Left lobe of liver (tissue), 2 donors: ENCODE measurements around the gene YWHAG. TPM values are rescaled to one million over a fixed set of nuclear protein-coding genes. Genes with fewer than 3 reads are reported as not detected.
"Not testable (repeated sequence)": the region's sequence is repeated elsewhere in the genome, so short reads cannot be mapped to it uniquely, and the experiment has no call there.

Experiments
- ATAC-seq: fragments of 200-7000 bp; cut with Tn5 transposase; one replicate; pipeline ENCODE4 v1.9.1; 2020; ENCODE audit warnings: mild to moderate bottlenecking, moderate library complexity
- DNase-seq: peaks from one replicate; pipeline ENCODE4 v3.0.0-alpha.2; 2020; ENCODE audit warnings: low spot score
- total RNA-seq: library from RNA; stranded (reverse); gene quantifications from one replicate; pipeline ENCODE4 v1.2.1, GENCODE V29; 2021
- donor health status: DM: no; HTN: no; CAD: no; lungs with moderate emphysema.
- donor health status: DM: no; HTN: yes; CAD: no.

Gene YWHAG
- total RNA-seq, 1 donor from 2014 or later = 44.8 TPM

- ATAC-seq = no peak
- DNase-seq = no peak
These were observed 57.8 kb downstream of the YWHAG start for GRCh38 chr7:76301000-76301399.

GRCh38 chr7:76300166-76300731 lies 58.5 kb downstream of the YWHAG start:
- ATAC-seq (no peak), DNase-seq (no peak)

- peak; percentile 70 for DNase-seq
- ATAC-seq = peak; percentile 61
These were observed 61.7 kb downstream of the YWHAG start for GRCh38 chr7:76296743-76297740.

- DNase-seq (peak; percentile 96), ATAC-seq (peak; percentile 84)
These were observed 64.3 kb downstream of the YWHAG start for GRCh38 chr7:76294344-76295024.

GRCh38 chr7:76293407-76293901 lies 65.3 kb downstream of the YWHAG start:
- ATAC-seq = no peak
- DNase-seq = no peak

- DNase-seq, ATAC-seq: not testable (repeated sequence)
These were observed 65.9 kb downstream of the YWHAG start for GRCh38 chr7:76292911-76293310.

GRCh38 chr7:76292213-76292573 lies 66.6 kb downstream of the YWHAG start:
- no peak for DNase-seq
- peak; percentile 42 for ATAC-seq

GRCh38 chr7:76291351-76292212 lies 67.2 kb downstream of the YWHAG start:
- DNase-seq (peak; percentile 90), ATAC-seq (peak; percentile 88)

- ATAC-seq, DNase-seq: not testable (repeated sequence)
These were observed 67.9 kb downstream of the YWHAG start for GRCh38 chr7:76290847-76291350.

- DNase-seq (no peak), ATAC-seq (no peak)
These were observed 71.9 kb downstream of the YWHAG start for GRCh38 chr7:76286842-76287403.

GRCh38 chr7:76285604-76286374 lies 73.0 kb downstream of the YWHAG start:
- peak; percentile 65 for ATAC-seq
- DNase-seq = no peak

GRCh38 chr7:76283254-76284159 lies 75.3 kb downstream of the YWHAG start:
- ATAC-seq = no peak
- no peak for DNase-seq

GRCh38 chr7:76282344-76283253 lies 76.2 kb downstream of the YWHAG start:
- DNase-seq (no peak), ATAC-seq (peak; percentile 30)

GRCh38 chr7:76281706-76282343 lies 77.0 kb downstream of the YWHAG start:
- DNase-seq (no peak), ATAC-seq (no peak)

- no peak for DNase-seq
- ATAC-seq = peak; percentile 56
These were observed 77.6 kb downstream of the YWHAG start for GRCh38 chr7:76281006-76281705.

- ATAC-seq = no peak
- no peak for DNase-seq
These were observed 78.4 kb downstream of the YWHAG start for GRCh38 chr7:76280408-76280807.
